HEK293 (cell line): ENCODE measurements around the gene TAS1R3.
A peak's percentile ranks its signal among the peaks of the same experiment; 100 is the strongest.

ENCODE experiments used
- CTCF ChIA-PET: fragments of 350-600 bp; formaldehyde crosslinking; extraction: SDS; loops from one replicate; lab custom pipeline; 2021; ENCODE audit warnings: antibody characterized with exemption; lab: Yijun Ruan, JAX
- POLR2A ChIA-PET: fragments of 300-600 bp; formaldehyde crosslinking; extraction: SDS; loops from one replicate; lab custom pipeline; 2020; ENCODE audit warnings: antibody characterized with exemption, inconsistent platforms; lab: Yijun Ruan, JAX
- H3K27ac ChIP-seq: fragments of 200-500 bp; sonication (Bioruptor generic); 2 replicates; pipeline ENCODE4 v1.5.1; 2014; ENCODE audit warnings: low read depth, low read length, control low read depth, inconsistent platforms; ENCODE audit errors: extremely low read depth
- H3K36me3 ChIP-seq, 2 experiments: fragments of 200-500 bp in 1 of 2; sonication (Bioruptor generic) in 1 of 2; 1 replicate in 1 of 2; 2 replicates in 1 of 2; pipeline ENCODE4 v1.5.1; 2014 to 2017; ENCODE audit warnings: inconsistent platforms in 2 of 2, low read length in 2 of 2; ENCODE audit not compliant: control insufficient read depth in 2 of 2, insufficient read depth in 1 of 2
- H3K4me1 ChIP-seq: fragments of 200-500 bp; sonication (Bioruptor generic); 2 replicates; pipeline ENCODE4 v1.5.1; 2014; ENCODE audit warnings: mild to moderate bottlenecking, low read length, inconsistent platforms; ENCODE audit not compliant: control insufficient read depth, insufficient read depth
- H3K4me3 ChIP-seq: 2 replicates; pipeline ENCODE4 v1.5.1; 2011; ENCODE audit warnings: low read depth, mild to moderate bottlenecking, control low read depth, low read length, moderate library complexity
- H3K9me3 ChIP-seq: fragments of 200-500 bp; sonication (Bioruptor generic); 2 replicates; pipeline ENCODE4 v1.5.1; 2014; ENCODE audit warnings: low read depth, low read length, inconsistent platforms; ENCODE audit not compliant: control insufficient read depth, insufficient read depth
- CTCF ChIP-seq: fragments of 450-650 bp; formaldehyde crosslinking; IDR thresholded peaks from 2 replicates; pipeline ENCODE4 v1.5.1; 2016; ENCODE audit warnings: missing biosample characterization, missing genetic modification characterization
- KLF1 ChIP-seq: fragments of 450-650 bp; formaldehyde crosslinking; IDR thresholded peaks from 2 replicates; pipeline ENCODE4 v1.5.1; 2016; ENCODE audit warnings: missing biosample characterization, missing genetic modification characterization
- SP2 ChIP-seq: fragments of 450-650 bp; formaldehyde crosslinking; IDR thresholded peaks from 2 replicates; pipeline ENCODE4 v1.5.1; 2016; ENCODE audit warnings: missing biosample characterization, missing genetic modification characterization
- ZBTB1 ChIP-seq: fragments of 450-650 bp; formaldehyde crosslinking; IDR thresholded peaks from 2 replicates; pipeline ENCODE4 v1.5.1; 2016; ENCODE audit warnings: missing biosample characterization, missing genetic modification characterization
- ZBTB17 ChIP-seq: fragments of 450-650 bp; formaldehyde crosslinking; IDR thresholded peaks from 2 replicates; pipeline ENCODE4 v1.5.1; 2016; ENCODE audit warnings: missing biosample characterization, missing genetic modification characterization
- ZBTB48 ChIP-seq: fragments of 450-650 bp; formaldehyde crosslinking; IDR thresholded peaks from 2 replicates; pipeline ENCODE4 v1.5.1; 2016; ENCODE audit warnings: missing biosample characterization, missing genetic modification characterization
- ZEB2 ChIP-seq: fragments of 450-650 bp; formaldehyde crosslinking; IDR thresholded peaks from 2 replicates; pipeline ENCODE4 v1.5.1; 2016; ENCODE audit warnings: missing biosample characterization, missing genetic modification characterization
- ZNF157 ChIP-seq: fragments of 450-650 bp; formaldehyde crosslinking; IDR thresholded peaks from 2 replicates; pipeline ENCODE4 v1.5.1; 2016; ENCODE audit warnings: missing biosample characterization, missing genetic modification characterization
- ZNF223 ChIP-seq: fragments of 450-650 bp; formaldehyde crosslinking; IDR thresholded peaks from 2 replicates; pipeline ENCODE4 v1.5.1; 2016; ENCODE audit warnings: missing biosample characterization, missing genetic modification characterization
- ZNF302 ChIP-seq: fragments of 450-650 bp; formaldehyde crosslinking; IDR thresholded peaks from 2 replicates; pipeline ENCODE4 v1.5.1; 2016; ENCODE audit warnings: missing biosample characterization, missing genetic modification characterization, low read depth
- ZNF423 ChIP-seq: fragments of 450-650 bp; formaldehyde crosslinking; IDR thresholded peaks from 2 replicates; pipeline ENCODE4 v1.5.1; 2016; ENCODE audit warnings: missing biosample characterization, missing genetic modification characterization
- ZNF610 ChIP-seq: fragments of 450-650 bp; formaldehyde crosslinking; IDR thresholded peaks from 2 replicates; pipeline ENCODE4 v1.5.1; 2016; ENCODE audit warnings: missing biosample characterization, missing genetic modification characterization, borderline replicate concordance
- ZNF626 ChIP-seq: fragments of 450-650 bp; sonication (Bioruptor Pico); formaldehyde crosslinking; IDR thresholded peaks from 2 replicates; pipeline ENCODE4 v1.5.1; 2018; ENCODE audit warnings: missing biosample characterization, missing genetic modification characterization, inconsistent platforms
- ZNF639 ChIP-seq: fragments of 450-650 bp; formaldehyde crosslinking; IDR thresholded peaks from 2 replicates; pipeline ENCODE4 v1.5.1; 2016; ENCODE audit warnings: missing biosample characterization, missing genetic modification characterization
- ZNF654 ChIP-seq: fragments of 450-650 bp; formaldehyde crosslinking; IDR thresholded peaks from 2 replicates; pipeline ENCODE4 v1.5.1; 2016; ENCODE audit warnings: low read depth, missing biosample characterization, missing genetic modification characterization
- ZNF677 ChIP-seq: fragments of 450-650 bp; IDR thresholded peaks from 2 replicates; pipeline ENCODE4 v1.5.0; 2018; ENCODE audit warnings: missing biosample characterization, mild to moderate bottlenecking, missing genetic modification characterization, moderate library complexity
- ZSCAN16 ChIP-seq: fragments of 450-650 bp; formaldehyde crosslinking; IDR thresholded peaks from 2 replicates; pipeline ENCODE4 v1.5.1; 2016; ENCODE audit warnings: missing biosample characterization, missing genetic modification characterization
- ZSCAN23 ChIP-seq: fragments of 450-650 bp; formaldehyde crosslinking; IDR thresholded peaks from 2 replicates; pipeline ENCODE4 v1.5.1; 2016; ENCODE audit warnings: missing biosample characterization, missing genetic modification characterization
- ZSCAN30 ChIP-seq: fragments of 450-650 bp; IDR thresholded peaks from 2 replicates; pipeline ENCODE4 v1.5.1; 2018; ENCODE audit warnings: missing biosample characterization, mild to moderate bottlenecking, missing genetic modification characterization, moderate library complexity
- ZSCAN4 ChIP-seq: fragments of 450-650 bp; formaldehyde crosslinking; IDR thresholded peaks from 2 replicates; pipeline ENCODE4 v1.5.1; 2017; ENCODE audit warnings: missing biosample characterization, missing genetic modification characterization

TAS1R3 gene

GRCh38 chr1:1360506-1361169, 29.6 kb downstream of the TAS1R3 start:
- TF ChIP-seq KLF1 (tag by site-specific recombination) (peak; percentile 32; the same call in 1 of the 2 replicates), ZBTB1 (no peak), ZNF654 (tag by site-specific recombination) (no peak), ZBTB48 (tag by site-specific recombination) (no peak), ZNF302 (tag by site-specific recombination) (no peak), ZBTB17 (tag by site-specific recombination) (0 out of 2 replicates have a peak, but pooled peaks have one; percentile 17), ZSCAN4 (tag by site-specific recombination) (peak; percentile 56; the same call in 1 of the 2 replicates)
- Histone ChIP-seq H3K9me3 (no peaks in the 10 kb centered on the region), H3K4me1 (no peaks in the 10 kb centered on the region), H3K4me3 (no peak overlapping the region), H3K27ac (no peak overlapping the region), H3K36me3 (no peaks in the 10 kb centered on the region)
- ChIA-PET CTCF (interaction anchor here (0.6 kb wide), 1 partner anchor 11 kb away, joined by 3 read pairs; no protein-coding TSS in a partner anchor), POLR2A (no interaction called here)

- H3K9me3 ChIP-seq = no peaks in the 10 kb centered on the region
- H3K27ac ChIP-seq = 0 out of 2 replicates have a peak overlapping the region, but pooled peaks have one; percentile 4
- no peaks in the 10 kb centered on the region for H3K4me1 ChIP-seq
- TF ChIP-seq ZNF626 (no peak), ZSCAN16 (tag by site-specific recombination) (peak; percentile 83)
- H3K36me3 ChIP-seq = no peaks in the 10 kb centered on the region
- H3K4me3 ChIP-seq = no peak overlapping the region
- ChIA-PET POLR2A (no interaction called here), CTCF (no interaction called here)
Measured at GRCh38 chr1:1361233-1361981, 30.3 kb downstream of the TAS1R3 start.

GRCh38 chr1:1361982-1362423, 30.9 kb downstream of the TAS1R3 start:
- H3K9me3 ChIP-seq = no peaks in the 10 kb centered on the region
- CTCF ChIA-PET = interaction anchor here (0.9 kb wide), 1 partner anchor 12 kb away, joined by 3 read pairs; no protein-coding TSS in a partner anchor
- TF ChIP-seq ZSCAN23 (tag by site-specific recombination) (no peak), ZSCAN30 (tag by site-specific recombination) (no peak), ZNF639 (tag by site-specific recombination) (no peak), ZBTB17 (tag by site-specific recombination) (peak; percentile 92), ZNF677 (tag by site-specific recombination) (no peak), ZNF223 (no peak), ZEB2 (tag by site-specific recombination) (no peak), CTCF (tag by site-specific recombination) (no peak), ZNF157 (no peak), SP2 (tag by site-specific recombination) (0 out of 2 replicates have a peak, but pooled peaks have one; percentile 24), ZNF610 (no peak), ZNF423 (tag by site-specific recombination) (no peak)
- POLR2A ChIA-PET = no interaction called here
- no peak overlapping the region for H3K4me3 ChIP-seq
- H3K4me1 ChIP-seq = no peaks in the 10 kb centered on the region
- H3K36me3 ChIP-seq = no peaks in the 10 kb centered on the region
- 0 out of 2 replicates have a peak overlapping the region, but pooled peaks have one; percentile 4 for H3K27ac ChIP-seq
